ENCODE results near the gene DOCK9. TPM values are rescaled to one million over a fixed set of nuclear protein-coding genes. Genes with fewer than 3 reads are reported as not detected.

DOCK9 gene
- total RNA-seq, 1 donor from 2014 or later: 21.0 TPM

GRCh38 chr13:98997011-98997730, 19.3 kb upstream of the DOCK9 start:
- no peak for TF ChIP-seq CTCF (IDR thresholded peaks at IDR 0.05; ENCODE audit: unreplicated experiment)
- H3K36me3 Mint-ChIP-seq: no peaks in the 10 kb centered on the region
- peaks cover 26% of the 10 kb centered on the region for H3K4me1 Mint-ChIP-seq
- no peaks in the 10 kb centered on the region for H3K9me3 Mint-ChIP-seq
- no peaks in the 10 kb centered on the region for H3K27me3 Mint-ChIP-seq (ENCODE audit: low read depth)
- no peak for DNase-seq (ENCODE audit: low spot score in 2 of 2, unreplicated experiment in 2 of 2)
- H3K4me3 Mint-ChIP-seq: no peak overlapping the region
- H3K27ac Mint-ChIP-seq: no peak overlapping the region

- Mint-ChIP-seq H3K4me3 (no peak overlapping the region), H3K4me1 (peaks cover 21% of the 10 kb centered on the region), H3K27ac (no peak overlapping the region), H3K36me3 (no peaks in the 10 kb centered on the region), H3K9me3 (no peaks in the 10 kb centered on the region), H3K27me3 (ENCODE audit: low read depth) (no peaks in the 10 kb centered on the region)
- DNase-seq (ENCODE audit: low spot score in 2 of 2, unreplicated experiment in 2 of 2): no peak
- TF ChIP-seq CTCF (IDR thresholded peaks at IDR 0.05; ENCODE audit: unreplicated experiment): no peak
Observed at GRCh38 chr13:98996046-98996445, 18.2 kb upstream of the DOCK9 start.

GRCh38 chr13:98994896-98995295, 17.0 kb upstream of the DOCK9 start:
- Mint-ChIP-seq H3K27me3 (ENCODE audit: low read depth) (no peaks in the 10 kb centered on the region), H3K27ac (no peak overlapping the region), H3K4me1 (peaks cover 12% of the 10 kb centered on the region), H3K4me3 (no peak overlapping the region), H3K9me3 (peaks cover 6% of the 10 kb centered on the region), H3K36me3 (no peaks in the 10 kb centered on the region)
- no peak for TF ChIP-seq CTCF (IDR thresholded peaks at IDR 0.05; ENCODE audit: unreplicated experiment)
- no peak for DNase-seq (ENCODE audit: low spot score in 2 of 2, unreplicated experiment in 2 of 2)

GRCh38 chr13:98994080-98994479, 16.2 kb upstream of the DOCK9 start:
- DNase-seq (ENCODE audit: low spot score in 2 of 2, unreplicated experiment in 2 of 2): no peak
- Mint-ChIP-seq H3K27ac (no peak overlapping the region), H3K4me1 (peaks cover 4% of the 10 kb centered on the region), H3K27me3 (ENCODE audit: low read depth) (no peaks in the 10 kb centered on the region), H3K4me3 (no peak overlapping the region), H3K9me3 (peaks cover 8% of the 10 kb centered on the region), H3K36me3 (no peaks in the 10 kb centered on the region)
- no peak for TF ChIP-seq CTCF (IDR thresholded peaks at IDR 0.05; ENCODE audit: unreplicated experiment)

- Mint-ChIP-seq H3K36me3 (no peaks in the 10 kb centered on the region), H3K9me3 (peaks cover 8% of the 10 kb centered on the region), H3K4me1 (peaks cover 9% of the 10 kb centered on the region), H3K27me3 (ENCODE audit: low read depth) (no peaks in the 10 kb centered on the region), H3K4me3 (no peak overlapping the region), H3K27ac (no peak overlapping the region)
- no peak for TF ChIP-seq CTCF (IDR thresholded peaks at IDR 0.05; ENCODE audit: unreplicated experiment)
- DNase-seq (ENCODE audit: low spot score in 2 of 2, unreplicated experiment in 2 of 2): no peak
Observed at GRCh38 chr13:98992355-98992754, 14.5 kb upstream of the DOCK9 start.

All from mesothelial cell of epicardium (in vitro differentiated cells).